Islet of Langerhans (tissue), 1 donor: ENCODE measurements around the gene DLG2.

ENCODE experiments used
- FAIRE-seq: peaks from one replicate; lab custom pipeline; 2011; peaks lifted over from hg19 to GRCh38; lab: Jason Lieb, UNC

Gene DLG2

GRCh38 chr11:83831929-83832328, 1795.2 kb downstream of the DLG2 start:
- FAIRE-seq: no peak

- peak; percentile 95 for FAIRE-seq
These were observed 1799.1 kb downstream of the DLG2 start for GRCh38 chr11:83827940-83828554.

GRCh38 chr11:83827520-83827919, 1799.6 kb downstream of the DLG2 start:
- FAIRE-seq: no peak

- FAIRE-seq: no peak
These were observed 1801.1 kb downstream of the DLG2 start for GRCh38 chr11:83826078-83826477.

GRCh38 chr11:83823461-83824025, 1803.6 kb downstream of the DLG2 start:
- no peak for FAIRE-seq

GRCh38 chr11:83819931-83820549, 1807.1 kb downstream of the DLG2 start:
- peak; percentile 100 for FAIRE-seq

- FAIRE-seq: no peak
These were observed 1808.8 kb downstream of the DLG2 start for GRCh38 chr11:83818349-83818748.

GRCh38 chr11:83816572-83817187, 1810.5 kb downstream of the DLG2 start:
- peak; percentile 95 for FAIRE-seq

GRCh38 chr11:83815736-83816135, 1811.4 kb downstream of the DLG2 start:
- FAIRE-seq: no peak

GRCh38 chr11:83813296-83813695, 1813.8 kb downstream of the DLG2 start:
- no peak for FAIRE-seq

GRCh38 chr11:83809274-83809673, 1817.9 kb downstream of the DLG2 start:
- no peak for FAIRE-seq

GRCh38 chr11:83801799-83802198, 1825.3 kb downstream of the DLG2 start:
- FAIRE-seq: no peak

- FAIRE-seq: no peak
These were observed 1833.8 kb downstream of the DLG2 start for GRCh38 chr11:83793310-83793709.

GRCh38 chr11:83791557-83791956, 1835.6 kb downstream of the DLG2 start:
- no peak for FAIRE-seq

- no peak for FAIRE-seq
These were observed 1841.2 kb downstream of the DLG2 start for GRCh38 chr11:83785942-83786341.

GRCh38 chr11:83784419-83784818, 1842.7 kb downstream of the DLG2 start:
- FAIRE-seq: no peak

- no peak for FAIRE-seq
These were observed 1844.8 kb downstream of the DLG2 start for GRCh38 chr11:83782329-83782728.

- FAIRE-seq: no peak
These were observed 1847.3 kb downstream of the DLG2 start for GRCh38 chr11:83779876-83780275.

GRCh38 chr11:83778596-83778995, 1848.5 kb downstream of the DLG2 start:
- FAIRE-seq: no peak

GRCh38 chr11:83773950-83774880, 1852.9 kb downstream of the DLG2 start:
- no peak for FAIRE-seq

GRCh38 chr11:83768489-83768888, 1858.7 kb downstream of the DLG2 start:
- no peak for FAIRE-seq

- no peak for FAIRE-seq
These were observed 1860.2 kb downstream of the DLG2 start for GRCh38 chr11:83766932-83767331.
